Ecto neural progenitor cell (in vitro differentiated cells): ENCODE results near the gene NUMA1.

Experiments
- DNase-seq: peaks from one replicate; pipeline ENCODE4 v3.0.0-alpha.2; 2018; ENCODE audit warnings: low spot score

The NUMA1 gene

DNA sequence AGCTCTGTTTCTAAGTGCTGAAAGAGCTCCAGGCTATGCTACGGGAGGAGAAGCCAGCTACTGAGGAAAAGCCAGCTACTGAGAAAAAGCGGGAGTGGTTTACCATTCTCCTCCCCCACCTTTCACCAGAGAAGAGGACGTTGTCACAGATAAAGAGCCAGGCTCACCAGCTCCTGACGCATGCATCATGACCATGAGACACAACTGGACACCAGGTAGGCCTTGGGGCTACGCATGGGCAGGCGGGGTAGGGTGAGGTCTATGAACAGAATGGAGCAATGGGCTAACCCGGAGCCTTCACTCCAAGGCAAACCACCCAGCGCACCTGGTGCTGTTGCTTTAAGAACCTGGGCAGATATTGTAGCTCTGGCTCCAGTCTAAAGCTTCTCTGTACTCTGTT lies 80.5 kb downstream of the NUMA1 start:
- DNase-seq, result no peak

DNA sequence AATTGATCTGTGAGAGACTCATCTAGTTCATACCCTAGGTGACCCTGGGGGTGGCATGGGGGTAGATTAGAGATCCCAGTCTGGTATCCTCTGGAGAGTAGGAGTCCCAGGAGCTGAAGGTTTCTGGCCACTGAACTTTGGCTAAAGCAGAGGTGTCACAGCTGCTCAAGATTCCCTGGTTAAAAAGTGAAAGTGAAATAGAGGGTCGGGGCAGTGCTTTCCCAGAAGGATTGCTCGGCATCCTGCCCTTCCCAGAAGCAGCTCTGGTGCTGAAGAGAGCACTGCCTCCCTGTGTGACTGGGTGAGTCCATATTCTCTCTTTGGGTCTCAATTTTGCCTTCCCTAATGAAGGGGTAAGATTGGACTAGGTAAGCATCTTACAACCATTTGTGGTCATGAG lies 81.0 kb downstream of the NUMA1 start:
- DNase-seq, result no peak

DNA sequence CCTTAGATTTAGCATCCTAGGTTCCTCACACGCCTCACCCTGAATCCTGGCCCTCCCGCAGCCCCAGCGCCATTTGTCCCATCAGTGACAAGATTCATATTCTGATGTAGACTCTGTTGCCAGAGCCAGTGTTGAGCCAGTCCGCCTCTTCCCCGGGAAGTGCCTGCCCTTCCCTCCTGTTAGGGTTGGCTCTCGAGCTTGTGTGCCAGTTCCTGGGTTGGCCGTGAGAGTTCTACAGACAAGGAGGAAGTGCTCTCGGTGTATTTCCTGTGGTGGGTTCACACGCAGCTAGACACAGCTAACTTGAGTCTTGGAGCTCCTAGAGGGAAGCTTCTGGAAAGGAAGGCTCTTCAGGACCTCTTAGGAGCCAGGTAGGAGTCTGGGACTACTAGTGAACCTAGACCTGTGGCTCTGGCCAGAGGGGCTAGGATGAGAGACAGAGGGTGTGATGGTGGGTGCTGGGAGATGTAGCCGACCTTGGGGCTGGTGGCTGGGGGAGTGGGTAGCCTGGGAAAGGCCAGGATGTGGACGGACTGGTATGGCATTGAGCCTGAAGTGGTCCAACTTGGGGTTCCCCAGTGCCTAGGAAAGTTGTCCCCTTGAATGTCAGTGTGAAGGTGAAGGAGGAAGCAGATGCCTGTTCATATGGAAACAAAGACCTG lies 81.6 kb downstream of the NUMA1 start, which contains the start of gene IL18BP:
IL18BP (plus strand) TSS at position 261 of the 662 bp plus-strand sequence. CDS start 1,076 bp downstream, outside the sequence.
- no peak for DNase-seq

DNA sequence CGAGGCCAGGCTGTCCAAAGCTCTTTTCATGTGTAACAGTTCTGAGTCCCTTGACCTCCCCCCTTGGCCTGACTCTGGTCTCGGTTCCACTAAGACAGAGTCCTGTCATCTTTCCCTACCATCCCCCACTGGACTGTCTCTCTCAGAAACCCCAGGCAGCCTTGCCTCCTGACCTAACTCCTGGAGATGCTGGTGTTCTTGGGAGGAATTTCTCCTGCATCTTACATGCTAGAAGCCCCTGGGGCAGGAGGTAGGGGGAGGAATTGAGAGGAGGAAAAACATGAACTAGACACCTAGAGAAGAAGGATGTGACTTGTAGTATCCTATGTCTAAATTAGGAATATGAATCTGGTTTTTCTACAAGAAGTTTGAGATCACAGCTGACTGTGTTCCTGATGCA lies 82.3 kb downstream of the NUMA1 start:
- no peak for DNase-seq

DNA sequence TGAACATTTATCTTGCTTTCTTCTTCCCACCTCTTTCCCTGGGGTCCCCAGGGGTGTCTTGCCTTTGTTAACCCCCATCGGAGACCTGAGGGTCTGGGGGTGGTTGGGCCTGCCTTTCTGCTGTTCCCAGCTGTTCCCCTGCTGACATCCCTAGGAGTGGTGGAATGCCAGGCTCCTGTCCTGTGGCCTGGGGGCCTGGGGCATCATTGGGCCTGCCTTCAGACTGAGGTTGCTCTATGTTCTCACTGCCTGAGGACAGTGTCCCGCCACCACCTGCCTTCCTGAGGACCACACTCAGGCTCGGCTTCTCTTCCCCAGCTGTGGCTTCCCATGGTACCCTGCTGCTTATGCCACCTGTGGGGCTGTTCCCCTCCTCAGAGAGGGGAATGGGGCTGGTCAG lies 82.7 kb downstream of the NUMA1 start:
- DNase-seq, result no peak

DNA sequence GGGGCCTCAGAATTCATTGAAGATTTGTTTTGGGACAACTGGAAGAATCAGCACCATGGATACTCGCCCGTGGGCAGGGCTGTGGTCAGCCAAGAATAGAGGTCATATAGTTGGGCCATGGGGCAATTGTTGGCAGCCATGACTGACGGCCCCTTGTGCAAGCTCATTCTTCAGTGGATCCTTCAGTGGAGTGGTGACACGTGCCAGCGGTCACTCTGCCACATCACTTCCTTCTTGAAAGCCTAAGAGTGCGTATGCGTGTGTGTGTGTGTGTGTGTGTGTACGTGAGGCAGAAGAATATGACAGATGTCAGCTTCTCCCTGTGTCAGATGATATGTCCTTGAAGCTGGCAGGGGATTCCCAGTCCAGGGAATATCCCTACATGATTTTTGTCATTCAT lies 83.4 kb downstream of the NUMA1 start:
- no peak for DNase-seq

DNA sequence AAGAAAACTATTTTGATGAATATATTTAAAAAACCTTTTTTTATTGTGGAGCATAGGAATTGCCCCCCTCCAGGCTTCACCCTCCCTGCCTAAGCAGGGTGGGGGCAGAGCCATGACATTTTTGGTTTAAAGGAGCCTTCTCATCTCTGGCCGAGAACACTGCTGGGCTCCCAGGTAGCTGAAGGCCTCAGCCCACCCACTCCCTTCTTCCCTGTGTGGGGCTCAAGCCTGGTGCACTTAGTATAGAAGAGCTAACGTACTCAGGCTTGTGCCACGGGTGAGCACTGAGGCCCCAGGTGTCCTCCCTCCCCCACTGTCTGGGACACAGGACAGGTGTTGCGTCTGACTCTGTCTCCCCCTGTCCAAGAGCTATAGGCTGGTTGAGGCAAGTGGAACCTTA lies 83.8 kb downstream of the NUMA1 start:
- no peak for DNase-seq

DNA sequence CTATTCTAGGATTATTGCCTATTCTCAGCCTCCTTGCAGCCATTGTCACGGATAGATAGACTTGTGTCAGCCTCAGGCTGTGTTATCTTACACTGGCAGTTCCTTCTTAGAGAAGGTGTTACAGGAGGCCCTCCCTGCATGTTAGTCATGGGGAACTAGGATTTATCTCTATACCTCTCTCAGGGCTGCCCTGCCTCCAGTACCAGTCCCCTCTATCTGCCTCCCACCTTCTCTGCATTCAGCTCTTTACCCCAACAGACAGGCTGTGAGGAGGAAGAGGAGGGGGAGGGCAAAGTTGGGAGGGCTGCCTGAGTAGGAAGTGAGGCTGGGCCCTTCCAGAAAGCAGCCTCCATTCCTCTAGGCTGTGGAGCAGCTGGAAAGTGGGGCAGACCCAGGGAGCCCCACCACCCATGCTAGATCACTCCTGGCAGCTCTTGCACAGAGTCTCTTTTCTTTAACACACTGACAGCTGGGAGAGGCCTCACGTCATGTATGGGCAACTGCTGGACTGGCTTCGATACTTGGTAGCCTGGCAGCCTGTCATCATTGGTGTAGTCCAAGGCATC lies 84.5 kb downstream of the NUMA1 start:
- DNase-seq, result no peak

DNA sequence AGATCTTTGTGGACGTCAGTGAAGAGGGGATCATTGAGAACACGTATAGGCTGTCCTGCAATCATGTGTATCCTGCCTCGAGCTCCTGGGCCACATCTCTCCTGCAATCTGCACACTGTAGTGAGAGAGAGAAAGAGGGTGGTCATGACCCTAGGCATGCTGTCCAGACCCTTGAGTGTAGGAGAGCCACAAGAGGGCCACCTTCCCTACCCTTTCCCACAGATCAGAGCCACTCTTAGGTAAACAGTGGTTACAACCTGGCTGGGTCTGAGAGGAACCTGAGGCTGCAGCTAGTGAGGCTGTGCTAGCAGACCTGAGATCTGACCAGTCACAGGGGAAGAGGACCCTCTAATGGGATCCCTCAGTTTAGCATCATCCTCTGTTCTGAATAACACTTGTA lies 85.6 kb downstream of the NUMA1 start:
- DNase-seq, result no peak

DNA sequence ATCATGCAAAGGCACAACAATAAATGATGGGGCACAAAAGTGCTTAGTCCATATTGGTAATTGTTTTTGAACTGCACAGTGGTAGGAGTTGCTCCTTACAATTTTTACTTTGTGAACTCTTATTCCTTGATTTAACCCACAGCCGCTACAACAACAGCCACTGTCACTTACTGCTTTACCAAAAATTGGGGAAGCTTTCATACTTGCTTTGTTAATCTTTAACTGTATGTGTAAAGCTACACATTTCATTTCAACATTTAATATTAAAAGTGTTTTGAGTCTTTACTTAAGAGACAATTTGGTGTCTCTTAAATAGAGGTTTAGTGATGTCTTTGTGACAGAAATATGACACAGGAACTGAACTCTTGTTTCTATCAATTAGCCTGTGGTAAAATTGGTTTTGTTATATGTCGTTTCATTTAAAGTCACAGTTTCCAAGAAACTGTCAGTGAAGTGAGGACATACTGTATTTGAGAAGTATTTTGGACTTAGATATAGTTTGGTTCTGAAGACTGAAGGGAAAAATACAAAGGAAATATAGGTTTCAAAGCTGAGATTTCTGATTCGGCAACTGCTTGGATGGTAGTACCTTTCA lies 88.1 kb downstream of the NUMA1 start:
- no peak for DNase-seq

DNA sequence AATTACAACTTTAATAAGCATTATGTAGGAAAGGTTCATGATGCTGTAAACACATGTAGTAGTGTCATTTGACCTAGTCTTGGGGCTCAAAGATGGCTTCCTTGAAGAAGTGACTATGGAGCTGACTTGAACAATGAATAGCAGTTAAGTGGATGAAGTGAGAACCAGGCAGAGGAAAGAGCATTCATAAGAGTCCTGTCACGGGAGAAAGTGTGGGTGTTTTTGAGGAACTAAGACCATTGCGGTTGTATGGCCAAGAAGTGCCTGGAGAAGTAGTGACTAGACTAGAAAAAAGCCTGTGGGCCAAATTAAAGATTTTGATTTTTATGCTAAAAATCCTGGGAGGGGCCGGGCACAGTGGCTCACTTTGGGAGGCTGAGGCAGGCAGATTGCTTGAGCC lies 88.8 kb downstream of the NUMA1 start:
- no peak for DNase-seq

DNA sequence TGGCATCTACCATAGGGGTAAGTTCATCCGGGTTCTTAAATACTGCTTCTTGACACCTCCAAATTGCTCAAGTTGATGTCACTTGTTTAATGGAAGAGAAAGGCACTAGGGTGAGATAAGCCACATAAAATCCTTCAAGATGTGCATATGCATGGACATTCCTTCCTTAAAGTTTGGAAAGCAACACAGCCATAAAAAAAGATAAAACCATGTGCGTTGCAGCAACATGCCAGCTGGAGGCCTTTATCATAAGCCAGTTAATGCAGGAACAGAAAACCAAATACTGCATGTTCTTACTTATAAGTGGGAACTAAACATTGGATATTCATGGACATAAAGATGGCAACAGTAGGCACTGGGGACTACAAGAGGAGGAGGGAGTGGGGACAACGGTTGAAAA lies 89.6 kb downstream of the NUMA1 start:
- no peak for DNase-seq

DNA sequence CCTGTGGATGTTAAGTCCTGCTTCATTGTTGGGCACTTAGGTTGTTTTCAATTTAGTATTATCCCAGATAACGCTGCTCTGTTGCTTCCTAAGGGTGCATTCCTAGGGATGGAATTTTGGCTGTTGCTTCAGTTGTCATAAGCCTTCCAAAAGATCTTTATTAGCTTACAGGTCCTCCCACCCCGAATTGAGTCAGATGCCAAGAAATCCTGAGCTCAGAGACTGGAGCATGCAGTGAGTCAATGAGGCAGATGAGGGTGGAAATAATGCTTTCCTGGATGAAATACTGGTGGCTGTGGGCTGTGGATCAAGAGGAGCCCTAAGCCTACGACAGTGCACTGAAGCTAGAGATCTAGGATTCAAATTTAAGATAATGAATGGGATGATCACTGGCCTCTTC lies 92.3 kb downstream of the NUMA1 start:
- no peak for DNase-seq

DNA sequence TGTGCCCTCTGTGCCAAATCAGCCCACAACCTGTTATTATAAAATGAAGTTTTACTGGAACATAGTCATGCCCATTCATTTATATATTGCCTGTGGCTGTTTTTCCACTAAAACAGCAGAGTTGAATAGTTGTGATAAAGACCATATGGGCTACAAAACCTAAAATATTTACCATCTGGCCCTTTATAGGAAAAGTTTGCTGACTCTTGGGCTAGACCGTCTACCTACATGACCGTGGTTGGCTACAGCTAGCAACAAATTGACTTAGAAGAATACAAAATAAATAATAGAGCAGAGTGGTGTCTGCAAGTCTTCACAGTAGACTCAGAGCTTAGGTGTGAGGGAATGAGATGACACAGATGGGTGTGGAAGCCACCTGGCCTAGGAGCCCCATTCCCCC lies 92.8 kb downstream of the NUMA1 start:
- DNase-seq, result no peak

DNA sequence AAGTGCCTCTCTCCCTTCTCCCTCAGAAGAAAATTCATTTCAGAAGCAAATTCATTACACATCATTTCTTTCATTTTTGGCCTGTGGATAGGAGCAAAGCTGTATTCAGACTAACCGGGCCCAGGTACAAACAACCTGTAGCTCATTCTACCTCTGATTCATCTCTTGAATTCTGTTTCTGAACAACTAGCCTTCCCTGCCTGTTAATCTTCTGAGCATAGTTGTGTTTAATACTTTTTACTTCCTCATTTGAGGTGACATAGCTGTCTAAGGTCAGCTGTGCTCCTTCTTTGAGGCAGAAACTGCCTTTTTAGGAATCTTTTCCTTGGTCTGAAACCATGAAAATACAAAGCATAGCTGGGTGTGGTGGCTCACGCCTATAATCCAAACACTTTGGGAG lies 94.2 kb downstream of the NUMA1 start:
- DNase-seq, result no peak

DNA sequence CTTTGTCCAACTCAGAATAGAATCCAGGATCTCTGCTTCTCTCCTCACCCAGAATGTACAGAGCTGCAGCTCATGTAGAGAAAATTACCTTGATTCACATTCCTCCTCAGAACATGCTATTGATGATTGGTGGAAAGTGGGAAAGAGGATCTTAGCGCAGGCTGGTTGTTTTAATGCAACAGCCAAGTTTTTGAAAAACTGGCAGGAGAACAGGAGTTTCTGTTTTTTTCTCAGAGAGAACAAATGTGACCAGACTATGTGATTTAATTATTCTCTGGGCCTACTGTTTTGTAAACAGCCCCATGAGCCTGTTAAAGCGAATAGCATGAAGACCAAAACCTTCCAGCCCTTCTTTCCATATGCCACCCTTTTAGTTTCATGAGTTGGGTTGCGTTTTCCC lies 100.7 kb downstream of the NUMA1 start:
- no peak for DNase-seq

DNA sequence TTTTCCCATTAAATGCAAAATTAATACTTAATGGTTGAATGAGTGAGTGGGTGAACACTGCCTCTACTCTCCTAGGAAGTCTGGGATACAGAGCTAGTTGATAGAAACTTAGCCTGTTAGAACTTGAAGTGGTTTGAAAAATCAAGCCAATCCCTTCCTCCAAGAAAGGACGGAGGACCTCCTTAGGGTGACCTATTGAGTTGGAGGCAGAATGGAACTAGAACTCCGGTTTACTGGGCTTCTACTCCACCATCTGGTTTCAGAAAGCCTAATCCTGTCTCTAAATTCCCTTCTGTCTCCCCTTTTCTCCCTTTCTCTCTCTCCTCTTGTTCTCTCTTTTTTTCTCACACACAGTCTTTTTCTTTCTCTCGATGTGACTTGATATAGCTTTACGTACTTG lies 101.2 kb downstream of the NUMA1 start:
- DNase-seq, result no peak

DNA sequence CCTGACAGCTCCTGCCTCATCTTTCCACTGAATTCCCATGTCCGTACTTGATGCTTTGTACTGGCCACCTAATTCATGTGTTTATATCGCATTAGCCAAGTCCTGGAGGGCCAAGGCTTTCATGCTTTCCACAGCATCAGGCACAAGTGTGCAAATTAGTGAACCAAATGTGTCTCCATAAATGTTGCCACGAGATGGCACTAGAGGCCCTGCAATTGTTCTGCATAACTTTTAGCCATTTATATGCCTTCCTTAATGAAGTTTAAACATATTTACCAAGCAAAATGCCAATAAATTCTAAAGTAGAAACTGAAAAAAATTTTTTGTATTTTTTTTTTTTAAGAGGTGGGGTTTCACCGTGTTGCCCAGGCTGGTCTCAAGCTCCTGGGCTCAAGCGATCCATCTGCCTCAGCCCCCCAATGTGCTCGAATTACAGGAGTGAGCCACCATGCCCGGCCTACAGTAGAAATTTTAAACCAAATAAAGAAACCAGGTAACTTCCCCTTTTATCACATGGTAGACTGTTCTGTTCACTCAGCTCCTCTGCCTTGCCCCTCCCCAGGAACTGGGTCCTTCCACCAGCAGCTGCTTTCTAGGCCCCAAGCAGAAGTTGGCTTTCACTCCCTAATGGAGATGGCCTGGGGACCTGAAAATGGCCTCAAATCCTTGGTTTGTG lies 102.5 kb downstream of the NUMA1 start:
- DNase-seq, result no peak

DNA sequence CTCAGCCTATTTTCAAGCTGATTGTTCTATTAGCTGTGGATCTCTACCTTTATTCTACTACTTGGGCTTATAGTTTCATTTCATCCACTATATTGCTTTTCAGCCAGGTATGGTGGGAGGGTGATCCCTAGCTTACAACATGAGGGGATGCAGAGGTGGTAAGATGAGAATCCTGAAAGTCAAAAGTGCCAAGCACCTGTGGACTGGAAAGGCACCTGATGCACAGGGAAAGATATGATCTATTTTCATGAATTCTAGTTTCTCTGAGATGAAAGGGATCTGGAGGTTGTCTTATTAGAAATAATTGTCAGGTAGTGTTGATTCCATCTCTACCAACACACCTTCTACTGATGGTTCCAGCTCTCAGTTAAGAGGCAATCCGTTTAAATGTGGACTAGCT lies 103.3 kb downstream of the NUMA1 start:
- DNase-seq, result no peak

DNA sequence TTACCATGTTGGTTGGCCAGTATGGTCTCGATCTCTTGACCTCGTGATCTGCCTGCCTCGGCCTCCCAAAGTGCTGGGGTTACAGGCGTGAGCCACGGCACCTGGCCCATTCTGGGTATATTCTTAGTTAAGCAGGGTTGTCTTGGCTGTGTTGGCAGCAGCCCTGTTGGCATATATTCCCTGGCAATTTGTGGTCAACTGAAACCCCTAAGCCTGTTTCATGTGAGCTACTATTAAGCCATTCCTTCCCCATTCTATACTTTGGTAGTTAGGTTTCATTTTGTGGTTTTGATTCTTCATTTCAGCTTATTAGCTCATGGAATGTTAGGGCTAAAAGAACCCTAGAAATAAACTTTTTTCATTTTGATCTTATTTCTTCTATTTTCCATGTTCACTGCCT lies 103.8 kb downstream of the NUMA1 start:
- DNase-seq, result no peak

DNA sequence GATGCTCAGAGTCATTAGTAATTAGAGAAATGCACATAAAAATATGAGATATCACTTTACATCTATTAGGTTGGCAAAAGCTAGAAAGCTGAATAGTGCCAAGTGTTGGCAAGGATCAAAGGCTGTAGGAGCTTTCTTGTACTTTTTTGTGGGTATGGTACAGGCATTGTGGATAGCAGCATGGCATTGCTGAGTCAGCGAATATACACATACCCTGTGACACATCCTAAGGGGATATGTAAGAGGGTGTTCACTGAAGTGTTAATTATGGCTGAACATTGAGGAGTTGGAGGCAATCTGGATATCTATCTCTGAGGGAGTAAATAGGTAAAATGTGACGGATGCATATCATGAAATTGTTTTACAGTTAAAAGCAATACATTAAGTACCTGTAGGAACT lies 108.7 kb downstream of the NUMA1 start:
- no peak for DNase-seq

DNA sequence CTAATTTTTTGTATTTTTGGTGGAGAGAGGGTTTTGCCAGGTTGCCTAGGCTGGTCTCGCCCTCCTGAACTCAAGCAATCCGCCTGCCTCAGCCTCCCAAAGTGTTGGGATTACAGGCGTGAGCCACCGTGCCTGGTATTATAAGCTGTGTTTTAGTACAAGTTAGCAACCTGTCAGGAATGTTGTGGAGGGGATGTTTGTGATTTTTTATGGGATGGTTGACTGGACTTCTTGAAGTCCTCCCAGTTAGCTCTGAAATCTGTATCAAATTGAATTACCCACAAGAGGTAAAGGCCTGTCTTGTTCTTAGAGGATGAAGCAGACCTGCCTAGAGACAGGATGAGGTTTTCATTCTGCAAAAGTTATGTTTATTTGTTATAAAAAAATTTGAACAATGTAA lies 115.7 kb downstream of the NUMA1 start:
- no peak for DNase-seq

DNA sequence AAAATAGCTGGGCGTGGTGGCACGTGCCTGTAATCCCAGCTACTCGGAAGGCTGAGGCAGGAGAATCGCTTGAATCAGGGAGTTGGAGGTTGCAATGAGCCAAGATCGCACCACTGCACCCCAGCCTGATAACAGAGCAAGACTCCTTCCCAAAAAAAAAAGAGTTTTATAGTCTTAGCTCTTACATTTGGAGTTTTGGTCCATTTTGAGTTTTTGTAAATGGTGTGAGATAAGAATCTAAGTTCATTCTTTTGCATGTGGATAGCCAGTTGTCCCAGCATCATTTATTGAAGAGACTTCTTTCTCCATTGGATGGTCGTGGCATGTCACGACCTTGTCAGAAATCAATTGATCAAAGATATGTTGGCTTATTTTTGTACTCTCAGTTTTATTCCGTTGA lies 116.9 kb downstream of the NUMA1 start:
- no peak for DNase-seq
